ELF-1 (cell line): ENCODE data around the gene PRR33.
"Not testable (repeated sequence)": the region's sequence is repeated elsewhere in the genome, so short reads cannot be mapped to it uniquely, and the experiment has no call there.

ENCODE experiments used
- DNase-seq: peaks from one replicate; pipeline ENCODE4 v3.0.0-alpha.2; 2016; ENCODE audit warnings: low read depth, low spot score

Gene PRR33

GRCh38 chr11:1876361-1877063 lies 15.2 kb downstream of the PRR33 start:
- DNase-seq = peak; percentile 77

- not testable (repeated sequence) for DNase-seq
Observed at GRCh38 chr11:1875851-1876301, 15.8 kb downstream of the PRR33 start.

GRCh38 chr11:1875093-1875850 lies 16.4 kb downstream of the PRR33 start:
- DNase-seq = no peak

GRCh38 chr11:1874441-1875092 lies 17.1 kb downstream of the PRR33 start:
- not testable (repeated sequence) for DNase-seq

GRCh38 chr11:1873813-1874150 lies 17.9 kb downstream of the PRR33 start:
- not testable (repeated sequence) for DNase-seq

- no peak for DNase-seq
Observed at GRCh38 chr11:1873048-1873812, 18.5 kb downstream of the PRR33 start.

- DNase-seq = no peak
Observed at GRCh38 chr11:1872267-1872985, 19.3 kb downstream of the PRR33 start.

GRCh38 chr11:1871531-1871930 lies 20.2 kb downstream of the PRR33 start:
- DNase-seq = no peak

- peak; percentile 24 for DNase-seq
Observed at GRCh38 chr11:1870721-1871466, 20.8 kb downstream of the PRR33 start.

GRCh38 chr11:1870326-1870696 lies 21.4 kb downstream of the PRR33 start:
- no peak for DNase-seq

- DNase-seq = peak; percentile 53
Observed at GRCh38 chr11:1869427-1870325, 22.0 kb downstream of the PRR33 start.

GRCh38 chr11:1868636-1869291 lies 22.9 kb downstream of the PRR33 start:
- no peak for DNase-seq

GRCh38 chr11:1868056-1868635 lies 23.5 kb downstream of the PRR33 start:
- DNase-seq = no peak

- no peak for DNase-seq
Observed at GRCh38 chr11:1867381-1867780, 24.3 kb downstream of the PRR33 start.

- DNase-seq = no peak
Observed at GRCh38 chr11:1866776-1867175, 24.9 kb downstream of the PRR33 start.

- no peak for DNase-seq
Observed at GRCh38 chr11:1866226-1866625, 25.5 kb downstream of the PRR33 start.

- no peak for DNase-seq
Observed at GRCh38 chr11:1864831-1865665, 26.6 kb downstream of the PRR33 start.

- DNase-seq = no peak
Observed at GRCh38 chr11:1864231-1864630, 27.5 kb downstream of the PRR33 start.
